ENCODE results near the gene TMEM164. TPM values are rescaled to one million over a fixed set of nuclear protein-coding genes. Genes with fewer than 3 reads are reported as not detected.

Gene TMEM164
- total and polyA plus RNA-seq, 2 experiments from 2014 or later, result 3.4 to 17.2 TPM

DNA sequence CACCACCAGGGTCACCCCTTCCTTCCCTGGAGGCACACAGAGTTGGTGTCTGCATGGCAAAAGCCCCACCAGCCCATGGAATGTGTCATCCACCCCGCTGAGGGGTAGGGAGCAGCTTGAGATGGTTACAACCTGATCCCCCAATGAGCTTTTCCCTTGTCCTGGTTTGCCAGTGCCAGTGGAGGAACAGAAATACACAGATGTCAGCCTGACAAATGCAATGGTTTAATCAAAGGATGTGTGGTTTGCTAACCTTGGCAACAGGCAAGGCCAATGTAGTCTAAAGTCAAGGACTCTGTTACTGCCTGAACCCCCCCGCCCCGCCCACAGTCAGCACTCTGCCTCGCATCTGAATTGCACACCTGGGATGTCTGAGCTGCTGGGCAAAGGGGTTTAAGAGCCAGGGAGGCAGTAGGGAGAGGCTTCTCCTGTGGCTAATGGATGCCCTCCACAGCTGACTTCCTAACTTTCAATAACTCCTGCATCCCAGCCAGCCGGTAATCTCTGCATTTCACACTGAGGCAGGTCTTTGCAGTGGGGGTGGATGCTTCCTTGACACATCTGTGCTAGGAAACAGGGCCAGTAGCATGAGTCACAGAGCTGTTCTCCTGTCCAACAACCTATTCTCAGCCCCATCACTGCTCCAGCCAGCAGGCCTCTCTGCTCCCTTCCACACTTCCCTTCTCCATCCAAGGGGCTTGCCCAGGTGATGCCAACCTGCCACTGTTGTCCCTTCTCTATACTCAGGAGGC lies 177.4 kb downstream of the TMEM164 start:
- Histone ChIP-seq H3K36me3 (ENCODE audit: insufficient read depth) (no peaks in the 10 kb centered on the region), H3K27me3 (ENCODE audit: insufficient read depth) (no peaks in the 10 kb centered on the region), H3K79me2 (replicated peaks; ENCODE audit: insufficient read depth) (no peaks in the 10 kb centered on the region), H3K4me3 (no peak overlapping the region), H4K20me1 (replicated peaks; ENCODE audit: insufficient read depth) (no peaks in the 10 kb centered on the region), H3F3A (replicated peaks; ENCODE audit: low read depth) (no peaks in the 10 kb centered on the region), H3K4me1 (ENCODE audit: insufficient read depth) (no peaks in the 10 kb centered on the region), H3K9me2 (ENCODE audit: insufficient read depth) (no peaks in the 10 kb centered on the region), H3K27ac (ENCODE audit: low read depth) (no peak overlapping the region), H3K4me2 (no peak overlapping the region), H2AFZ (no peak overlapping the region)
- TF ChIP-seq JUNB (IDR thresholded peaks at IDR 0.05; ENCODE audit: unreplicated experiment) (no peak), POLR2AphosphoS5 (IDR thresholded peaks at IDR 0.05; ENCODE audit: low read depth) (no peak), EZH2phosphoT487 (IDR thresholded peaks at IDR 0.05; ENCODE audit: unreplicated experiment) (no peak), CREB1 (CRISPR knock-in tag; IDR thresholded peaks at IDR 0.05; ENCODE audit: low read depth) (no peak), NANOG (IDR thresholded peaks at IDR 0.05; ENCODE audit: borderline replicate concordance) (no peak), EZH2 (IDR thresholded peaks at IDR 0.05; ENCODE audit: low read depth, unreplicated experiment) (no peak), ZNF331 (CRISPR knock-in tag; IDR thresholded peaks at IDR 0.05; ENCODE audit: low read depth) (no peak), ZNF114 (CRISPR knock-in tag; IDR thresholded peaks at IDR 0.05) (no peak), STAT1 (IDR thresholded peaks at IDR 0.05; ENCODE audit: unreplicated experiment) (no peak)
- TF ChIP-seq, protein P1, sequence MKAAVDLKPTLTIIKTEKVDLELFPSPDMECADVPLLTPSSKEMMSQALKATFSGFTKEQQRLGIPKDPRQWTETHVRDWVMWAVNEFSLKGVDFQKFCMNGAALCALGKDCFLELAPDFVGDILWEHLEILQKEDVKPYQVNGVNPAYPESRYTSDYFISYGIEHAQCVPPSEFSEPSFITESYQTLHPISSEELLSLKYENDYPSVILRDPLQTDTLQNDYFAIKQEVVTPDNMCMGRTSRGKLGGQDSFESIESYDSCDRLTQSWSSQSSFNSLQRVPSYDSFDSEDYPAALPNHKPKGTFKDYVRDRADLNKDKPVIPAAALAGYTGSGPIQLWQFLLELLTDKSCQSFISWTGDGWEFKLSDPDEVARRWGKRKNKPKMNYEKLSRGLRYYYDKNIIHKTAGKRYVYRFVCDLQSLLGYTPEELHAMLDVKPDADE (IDR thresholded peaks at IDR 0.05), result no peak
- TF ChIP-seq, protein P2, sequence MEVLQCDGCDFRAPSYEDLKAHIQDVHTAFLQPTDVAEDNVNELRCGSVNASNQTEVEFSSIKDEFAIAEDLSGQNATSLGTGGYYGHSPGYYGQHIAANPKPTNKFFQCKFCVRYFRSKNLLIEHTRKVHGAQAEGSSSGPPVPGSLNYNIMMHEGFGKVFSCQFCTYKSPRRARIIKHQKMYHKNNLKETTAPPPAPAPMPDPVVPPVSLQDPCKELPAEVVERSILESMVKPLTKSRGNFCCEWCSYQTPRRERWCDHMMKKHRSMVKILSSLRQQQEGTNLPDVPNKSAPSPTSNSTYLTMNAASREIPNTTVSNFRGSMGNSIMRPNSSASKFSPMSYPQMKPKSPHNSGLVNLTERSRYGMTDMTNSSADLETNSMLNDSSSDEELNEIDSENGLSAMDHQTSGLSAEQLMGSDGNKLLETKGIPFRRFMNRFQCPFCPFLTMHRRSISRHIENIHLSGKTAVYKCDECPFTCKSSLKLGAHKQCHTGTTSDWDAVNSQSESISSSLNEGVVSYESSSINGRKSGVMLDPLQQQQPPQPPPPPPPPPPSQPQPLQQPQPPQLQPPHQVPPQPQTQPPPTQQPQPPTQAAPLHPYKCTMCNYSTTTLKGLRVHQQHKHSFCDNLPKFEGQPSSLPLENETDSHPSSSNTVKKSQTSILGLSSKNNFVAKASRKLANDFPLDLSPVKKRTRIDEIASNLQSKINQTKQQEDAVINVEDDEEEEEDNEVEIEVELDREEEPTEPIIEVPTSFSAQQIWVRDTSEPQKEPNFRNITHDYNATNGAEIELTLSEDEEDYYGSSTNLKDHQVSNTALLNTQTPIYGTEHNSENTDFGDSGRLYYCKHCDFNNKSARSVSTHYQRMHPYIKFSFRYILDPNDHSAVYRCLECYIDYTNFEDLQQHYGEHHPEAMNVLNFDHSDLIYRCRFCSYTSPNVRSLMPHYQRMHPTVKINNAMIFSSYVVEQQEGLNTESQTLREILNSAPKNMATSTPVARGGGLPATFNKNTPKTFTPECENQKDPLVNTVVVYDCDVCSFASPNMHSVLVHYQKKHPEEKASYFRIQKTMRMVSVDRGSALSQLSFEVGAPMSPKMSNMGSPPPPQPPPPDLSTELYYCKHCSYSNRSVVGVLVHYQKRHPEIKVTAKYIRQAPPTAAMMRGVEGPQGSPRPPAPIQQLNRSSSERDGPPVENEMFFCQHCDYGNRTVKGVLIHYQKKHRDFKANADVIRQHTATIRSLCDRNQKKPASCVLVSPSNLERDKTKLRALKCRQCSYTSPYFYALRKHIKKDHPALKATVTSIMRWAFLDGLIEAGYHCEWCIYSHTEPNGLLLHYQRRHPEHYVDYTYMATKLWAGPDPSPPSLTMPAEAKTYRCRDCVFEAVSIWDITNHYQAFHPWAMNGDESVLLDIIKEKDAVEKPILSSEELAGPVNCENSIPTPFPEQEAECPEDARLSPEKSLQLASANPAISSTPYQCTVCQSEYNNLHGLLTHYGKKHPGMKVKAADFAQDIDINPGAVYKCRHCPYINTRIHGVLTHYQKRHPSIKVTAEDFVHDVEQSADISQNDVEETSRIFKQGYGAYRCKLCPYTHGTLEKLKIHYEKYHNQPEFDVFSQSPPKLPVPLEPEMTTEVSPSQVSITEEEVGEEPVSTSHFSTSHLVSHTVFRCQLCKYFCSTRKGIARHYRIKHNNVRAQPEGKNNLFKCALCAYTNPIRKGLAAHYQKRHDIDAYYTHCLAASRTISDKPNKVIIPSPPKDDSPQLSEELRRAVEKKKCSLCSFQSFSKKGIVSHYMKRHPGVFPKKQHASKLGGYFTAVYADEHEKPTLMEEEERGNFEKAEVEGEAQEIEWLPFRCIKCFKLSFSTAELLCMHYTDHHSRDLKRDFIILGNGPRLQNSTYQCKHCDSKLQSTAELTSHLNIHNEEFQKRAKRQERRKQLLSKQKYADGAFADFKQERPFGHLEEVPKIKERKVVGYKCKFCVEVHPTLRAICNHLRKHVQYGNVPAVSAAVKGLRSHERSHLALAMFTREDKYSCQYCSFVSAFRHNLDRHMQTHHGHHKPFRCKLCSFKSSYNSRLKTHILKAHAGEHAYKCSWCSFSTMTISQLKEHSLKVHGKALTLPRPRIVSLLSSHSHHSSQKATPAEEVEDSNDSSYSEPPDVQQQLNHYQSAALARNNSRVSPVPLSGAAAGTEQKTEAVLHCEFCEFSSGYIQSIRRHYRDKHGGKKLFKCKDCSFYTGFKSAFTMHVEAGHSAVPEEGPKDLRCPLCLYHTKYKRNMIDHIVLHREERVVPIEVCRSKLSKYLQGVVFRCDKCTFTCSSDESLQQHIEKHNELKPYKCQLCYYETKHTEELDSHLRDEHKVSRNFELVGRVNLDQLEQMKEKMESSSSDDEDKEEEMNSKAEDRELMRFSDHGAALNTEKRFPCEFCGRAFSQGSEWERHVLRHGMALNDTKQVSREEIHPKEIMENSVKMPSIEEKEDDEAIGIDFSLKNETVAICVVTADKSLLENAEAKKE (CRISPR knock-in tag; IDR thresholded peaks at IDR 0.05), result no peak
- TF ChIP-seq, protein P3, sequence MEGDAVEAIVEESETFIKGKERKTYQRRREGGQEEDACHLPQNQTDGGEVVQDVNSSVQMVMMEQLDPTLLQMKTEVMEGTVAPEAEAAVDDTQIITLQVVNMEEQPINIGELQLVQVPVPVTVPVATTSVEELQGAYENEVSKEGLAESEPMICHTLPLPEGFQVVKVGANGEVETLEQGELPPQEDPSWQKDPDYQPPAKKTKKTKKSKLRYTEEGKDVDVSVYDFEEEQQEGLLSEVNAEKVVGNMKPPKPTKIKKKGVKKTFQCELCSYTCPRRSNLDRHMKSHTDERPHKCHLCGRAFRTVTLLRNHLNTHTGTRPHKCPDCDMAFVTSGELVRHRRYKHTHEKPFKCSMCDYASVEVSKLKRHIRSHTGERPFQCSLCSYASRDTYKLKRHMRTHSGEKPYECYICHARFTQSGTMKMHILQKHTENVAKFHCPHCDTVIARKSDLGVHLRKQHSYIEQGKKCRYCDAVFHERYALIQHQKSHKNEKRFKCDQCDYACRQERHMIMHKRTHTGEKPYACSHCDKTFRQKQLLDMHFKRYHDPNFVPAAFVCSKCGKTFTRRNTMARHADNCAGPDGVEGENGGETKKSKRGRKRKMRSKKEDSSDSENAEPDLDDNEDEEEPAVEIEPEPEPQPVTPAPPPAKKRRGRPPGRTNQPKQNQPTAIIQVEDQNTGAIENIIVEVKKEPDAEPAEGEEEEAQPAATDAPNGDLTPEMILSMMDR (conservative IDR thresholded peaks at IDR 0.05; ENCODE audit: low read depth in 2 of 2), result no peak
- TF ChIP-seq, protein P4, sequence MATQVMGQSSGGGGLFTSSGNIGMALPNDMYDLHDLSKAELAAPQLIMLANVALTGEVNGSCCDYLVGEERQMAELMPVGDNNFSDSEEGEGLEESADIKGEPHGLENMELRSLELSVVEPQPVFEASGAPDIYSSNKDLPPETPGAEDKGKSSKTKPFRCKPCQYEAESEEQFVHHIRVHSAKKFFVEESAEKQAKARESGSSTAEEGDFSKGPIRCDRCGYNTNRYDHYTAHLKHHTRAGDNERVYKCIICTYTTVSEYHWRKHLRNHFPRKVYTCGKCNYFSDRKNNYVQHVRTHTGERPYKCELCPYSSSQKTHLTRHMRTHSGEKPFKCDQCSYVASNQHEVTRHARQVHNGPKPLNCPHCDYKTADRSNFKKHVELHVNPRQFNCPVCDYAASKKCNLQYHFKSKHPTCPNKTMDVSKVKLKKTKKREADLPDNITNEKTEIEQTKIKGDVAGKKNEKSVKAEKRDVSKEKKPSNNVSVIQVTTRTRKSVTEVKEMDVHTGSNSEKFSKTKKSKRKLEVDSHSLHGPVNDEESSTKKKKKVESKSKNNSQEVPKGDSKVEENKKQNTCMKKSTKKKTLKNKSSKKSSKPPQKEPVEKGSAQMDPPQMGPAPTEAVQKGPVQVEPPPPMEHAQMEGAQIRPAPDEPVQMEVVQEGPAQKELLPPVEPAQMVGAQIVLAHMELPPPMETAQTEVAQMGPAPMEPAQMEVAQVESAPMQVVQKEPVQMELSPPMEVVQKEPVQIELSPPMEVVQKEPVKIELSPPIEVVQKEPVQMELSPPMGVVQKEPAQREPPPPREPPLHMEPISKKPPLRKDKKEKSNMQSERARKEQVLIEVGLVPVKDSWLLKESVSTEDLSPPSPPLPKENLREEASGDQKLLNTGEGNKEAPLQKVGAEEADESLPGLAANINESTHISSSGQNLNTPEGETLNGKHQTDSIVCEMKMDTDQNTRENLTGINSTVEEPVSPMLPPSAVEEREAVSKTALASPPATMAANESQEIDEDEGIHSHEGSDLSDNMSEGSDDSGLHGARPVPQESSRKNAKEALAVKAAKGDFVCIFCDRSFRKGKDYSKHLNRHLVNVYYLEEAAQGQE (IDR thresholded peaks at IDR 0.05; ENCODE audit: unreplicated experiment), result no peak
- Mint-ChIP-seq H3K27ac (no peak overlapping the region), H3K4me1 (peaks cover 14% of the 10 kb centered on the region), H3K27me3 (ENCODE audit: insufficient read depth, low read depth, poor library complexity) (peaks cover 4% of the 10 kb centered on the region), H3K9me3 (no peaks in the 10 kb centered on the region; the same call in 2 of the 3 replicates), H3K4me3 (no peak overlapping the region), H3K36me3 (ENCODE audit: low read depth) (no peaks in the 10 kb centered on the region)
- ATAC-seq (peak; percentile 37; the same call in 2 of the 3 replicates), DNase-seq (ENCODE audit: low spot score) (no peak)
